Measurements from ENCODE around the gene NGEF.

Gene NGEF

GRCh38 chr2:232963913-232964312, 49.1 kb downstream of the NGEF start:
- no peak for DNase-seq

DNA sequence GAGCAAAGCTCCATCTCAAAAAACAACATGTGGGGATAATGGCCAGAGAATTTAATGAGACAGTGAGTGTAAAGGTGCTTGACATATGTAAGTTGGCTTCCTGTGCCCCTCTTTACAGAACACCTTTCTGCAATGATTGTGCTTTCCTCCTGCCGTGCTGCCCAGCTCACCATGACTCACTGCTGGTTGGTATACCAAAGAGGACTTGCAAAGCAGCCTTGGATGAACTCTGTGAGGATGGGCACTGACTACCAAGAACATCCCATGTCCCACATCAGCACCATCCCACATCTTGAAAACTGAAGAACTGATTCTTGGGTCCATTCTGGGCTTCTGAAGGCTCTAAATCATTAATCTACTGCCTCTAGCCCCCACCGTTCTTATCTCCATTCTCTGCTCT, 52.2 kb downstream of the NGEF start:
- DNase-seq, result no peak

DNA sequence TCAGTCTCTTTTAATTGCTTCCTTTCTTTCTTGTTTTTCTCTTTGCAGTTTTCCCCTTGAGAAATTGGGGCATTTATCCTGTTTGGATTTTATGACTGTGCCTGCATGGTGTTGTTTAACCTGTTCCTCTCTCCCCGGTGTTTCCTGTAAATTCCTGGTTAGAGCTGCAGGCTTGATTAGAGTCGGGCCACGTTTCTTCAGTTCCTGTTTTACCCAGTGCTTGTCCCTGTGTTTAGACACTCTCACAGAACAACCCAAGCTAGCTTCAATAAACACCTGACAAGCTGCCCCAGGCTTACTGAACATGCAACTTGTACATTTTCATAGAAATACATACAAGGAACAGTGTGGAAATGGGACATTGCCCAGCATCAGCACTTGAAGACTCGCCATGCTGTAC, 53.9 kb downstream of the NGEF start:
- no peak for DNase-seq

- DNase-seq, result no peak
Measured at GRCh38 chr2:232957657-232958090, 55.4 kb downstream of the NGEF start.

GRCh38 chr2:232955856-232956255, 57.2 kb downstream of the NGEF start:
- DNase-seq, result no peak

DNA sequence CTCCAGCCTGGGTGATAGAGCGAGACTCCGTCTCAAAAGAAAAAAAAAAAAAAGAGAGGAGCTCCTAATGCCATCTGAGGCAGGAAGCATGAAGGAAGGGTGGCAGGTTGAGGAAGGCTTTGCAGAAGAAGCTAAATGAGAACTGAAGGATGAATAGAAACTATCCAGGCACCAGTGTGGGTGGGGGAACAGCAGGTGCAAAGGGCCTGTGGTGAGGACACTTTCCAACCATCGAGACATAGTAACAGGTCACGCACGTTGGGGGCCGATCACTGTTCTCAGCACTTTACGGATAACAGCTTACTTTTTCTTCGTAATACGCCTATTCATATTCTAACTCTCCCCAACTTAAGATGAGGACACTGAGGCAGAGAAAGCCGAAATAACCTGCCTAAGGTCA, 58.4 kb downstream of the NGEF start:
- no peak for DNase-seq

- no peak for DNase-seq
Measured at GRCh38 chr2:232951891-232952290, 61.2 kb downstream of the NGEF start.

DNA sequence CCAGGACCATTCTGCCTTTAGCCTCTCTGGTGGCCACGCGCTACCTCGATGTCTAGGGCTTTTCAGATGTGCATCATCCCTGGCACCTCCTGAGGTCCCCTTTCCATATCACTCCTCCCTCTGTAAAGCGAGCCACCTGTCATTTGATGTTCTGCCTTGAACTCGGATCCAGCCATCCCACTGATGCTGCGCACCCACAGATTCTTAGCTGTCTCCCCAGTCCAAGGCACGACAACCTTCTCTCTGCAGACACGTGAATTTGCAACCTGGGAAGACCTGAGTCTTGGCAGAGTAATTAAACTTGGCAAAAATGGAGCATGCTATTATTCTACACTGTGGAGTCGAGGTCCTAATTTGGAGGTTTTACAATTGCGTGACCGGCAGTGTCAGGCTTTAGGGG, 61.9 kb downstream of the NGEF start:
- no peak for DNase-seq

DNA sequence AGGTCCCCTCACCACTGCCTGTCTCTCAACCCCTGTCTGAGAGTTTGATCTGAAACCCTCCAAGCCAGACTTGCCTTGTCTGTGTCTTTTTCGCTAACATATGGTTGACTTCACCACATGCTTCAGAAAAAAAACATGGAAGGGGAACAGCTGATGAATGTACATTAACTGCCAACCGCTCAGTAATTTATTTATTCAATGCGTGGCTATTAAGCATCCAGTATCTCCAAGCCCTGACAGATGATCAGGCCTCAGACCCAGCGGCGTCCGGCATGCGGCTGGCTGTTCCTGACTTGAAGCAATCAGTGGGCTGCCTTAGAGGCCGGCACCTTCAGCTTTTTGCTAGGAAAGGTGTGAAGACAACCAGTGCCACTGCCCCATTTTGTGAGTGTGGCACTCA, 62.3 kb downstream of the NGEF start:
- no peak for DNase-seq

DNA sequence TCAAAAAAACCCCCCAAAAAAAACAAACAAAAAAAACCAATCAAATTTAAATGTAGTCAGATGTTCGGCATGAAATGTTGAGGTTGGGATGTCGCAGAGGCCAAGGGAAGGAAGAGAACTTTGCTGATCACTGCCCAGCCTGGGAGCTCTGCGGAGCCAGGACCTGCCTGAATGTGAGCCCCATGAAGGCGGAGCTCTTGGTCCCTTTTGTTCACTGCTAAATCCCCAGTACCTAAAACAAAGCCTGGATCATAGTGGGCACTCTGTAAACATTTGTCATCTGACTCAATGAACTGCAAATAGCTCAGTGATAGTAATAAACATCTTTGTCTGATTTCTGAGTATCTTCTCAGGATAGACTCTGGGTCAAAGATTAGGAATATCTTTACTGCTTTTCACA, 64.0 kb downstream of the NGEF start:
- no peak for DNase-seq

DNA sequence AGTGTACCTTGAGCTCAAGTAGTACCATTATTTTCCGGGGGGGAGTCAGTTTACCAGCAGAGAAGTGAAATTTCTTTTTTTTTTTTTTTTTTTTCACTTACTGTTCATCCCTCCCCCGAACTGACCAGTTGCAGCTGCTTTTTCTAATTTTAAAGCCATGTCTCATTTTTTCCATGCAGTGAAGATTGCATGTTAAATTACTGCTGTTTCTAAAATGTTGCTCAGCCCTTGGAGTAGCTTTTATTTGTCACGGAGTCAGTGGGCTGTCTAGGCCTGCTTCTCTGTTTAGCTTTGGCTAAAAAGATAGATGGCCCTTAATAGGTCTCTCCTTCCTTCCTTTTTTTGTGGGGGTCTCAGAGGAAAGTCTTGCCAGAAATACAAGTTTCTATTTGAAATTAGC, 70.2 kb downstream of the NGEF start:
- DNase-seq, result no peak

- no peak for DNase-seq
Measured at GRCh38 chr2:232941912-232942594, 71.0 kb downstream of the NGEF start.

GRCh38 chr2:232941400-232941799, 71.7 kb downstream of the NGEF start:
- DNase-seq, result peak; percentile 53

DNA sequence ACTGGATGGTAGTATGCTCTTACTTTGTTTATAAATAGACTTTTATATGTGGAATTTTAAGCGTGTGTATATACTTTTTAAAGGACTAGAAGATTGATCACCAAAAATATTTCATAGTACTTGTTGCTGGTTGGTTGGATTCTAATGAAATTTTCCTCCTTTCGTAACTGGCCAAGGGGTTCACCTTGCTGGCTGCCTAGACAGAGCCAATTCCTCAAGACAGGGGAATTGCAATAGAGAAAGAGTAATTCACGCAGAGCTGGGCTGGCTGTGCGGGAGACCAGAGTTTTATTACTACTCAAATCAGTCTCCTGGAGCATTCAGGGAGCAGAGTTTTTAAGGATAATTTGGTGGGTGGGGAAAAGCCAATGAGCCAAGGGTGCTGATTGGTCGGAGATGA, 72.3 kb downstream of the NGEF start:
- DNase-seq, result no peak

- no peak for DNase-seq
Measured at GRCh38 chr2:232937278-232937906, 75.7 kb downstream of the NGEF start.

DNA sequence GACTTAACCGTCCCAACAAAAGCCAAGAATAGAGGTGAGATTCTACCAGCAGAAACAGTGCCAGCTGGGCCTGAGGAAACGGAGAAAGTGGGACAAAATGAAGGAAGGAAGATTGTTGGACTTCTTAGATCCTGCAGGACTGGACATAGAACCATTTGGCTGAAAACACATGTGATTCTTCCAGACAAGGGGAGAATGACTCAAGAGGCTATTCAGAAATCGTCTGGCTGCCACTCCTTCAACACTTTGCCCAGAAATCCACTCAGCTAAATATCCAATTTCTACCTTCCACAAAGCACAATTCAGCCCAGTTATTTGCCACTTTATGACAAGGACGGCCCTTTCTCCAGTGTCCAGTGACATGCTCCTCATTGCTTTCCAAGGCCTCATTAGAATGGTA, 81.4 kb downstream of the NGEF start:
- no peak for DNase-seq

GRCh38 chr2:232930059-232930400, 83.0 kb downstream of the NGEF start:
- no peak for DNase-seq

GRCh38 chr2:232929303-232930058, 83.6 kb downstream of the NGEF start:
- no peak for DNase-seq

DNA sequence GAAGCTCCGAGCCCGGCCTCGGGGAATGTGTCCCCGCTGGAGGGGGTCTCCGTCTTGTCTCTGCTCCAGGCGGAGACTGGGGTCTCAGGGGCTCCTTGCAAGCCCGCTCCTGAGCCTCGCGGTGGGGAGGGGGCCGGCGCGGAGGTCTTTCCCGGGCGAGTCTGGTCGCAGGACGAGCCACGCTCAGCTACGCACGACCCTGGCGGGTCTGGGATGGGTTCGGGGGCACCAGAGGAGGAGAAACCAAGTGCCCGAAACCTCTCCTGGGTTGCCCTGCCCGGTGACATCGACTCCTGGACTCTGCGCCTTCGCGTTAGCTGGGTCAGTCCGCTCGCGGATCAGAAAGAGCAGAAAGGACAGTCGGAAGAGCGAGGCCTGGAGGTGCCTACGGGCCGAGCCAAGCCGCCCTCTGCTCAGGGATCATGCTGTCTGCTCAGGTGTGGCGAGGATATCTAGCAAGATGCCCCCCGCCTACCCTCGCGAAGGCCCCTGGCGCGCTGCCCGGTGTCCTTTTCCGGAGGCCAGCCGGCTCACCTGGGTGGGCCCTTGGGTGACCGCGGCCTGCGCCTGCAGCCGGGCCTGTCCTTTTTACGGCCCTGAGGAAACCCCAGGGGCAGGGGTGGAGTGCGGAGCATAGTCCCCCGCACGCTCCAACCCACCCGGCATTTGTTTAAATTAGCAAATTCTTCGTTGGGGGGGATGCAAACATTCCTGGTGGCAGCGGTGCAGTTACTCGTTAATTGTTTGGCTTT, 84.3 kb downstream of the NGEF start:
- DNase-seq, result no peak

DNA sequence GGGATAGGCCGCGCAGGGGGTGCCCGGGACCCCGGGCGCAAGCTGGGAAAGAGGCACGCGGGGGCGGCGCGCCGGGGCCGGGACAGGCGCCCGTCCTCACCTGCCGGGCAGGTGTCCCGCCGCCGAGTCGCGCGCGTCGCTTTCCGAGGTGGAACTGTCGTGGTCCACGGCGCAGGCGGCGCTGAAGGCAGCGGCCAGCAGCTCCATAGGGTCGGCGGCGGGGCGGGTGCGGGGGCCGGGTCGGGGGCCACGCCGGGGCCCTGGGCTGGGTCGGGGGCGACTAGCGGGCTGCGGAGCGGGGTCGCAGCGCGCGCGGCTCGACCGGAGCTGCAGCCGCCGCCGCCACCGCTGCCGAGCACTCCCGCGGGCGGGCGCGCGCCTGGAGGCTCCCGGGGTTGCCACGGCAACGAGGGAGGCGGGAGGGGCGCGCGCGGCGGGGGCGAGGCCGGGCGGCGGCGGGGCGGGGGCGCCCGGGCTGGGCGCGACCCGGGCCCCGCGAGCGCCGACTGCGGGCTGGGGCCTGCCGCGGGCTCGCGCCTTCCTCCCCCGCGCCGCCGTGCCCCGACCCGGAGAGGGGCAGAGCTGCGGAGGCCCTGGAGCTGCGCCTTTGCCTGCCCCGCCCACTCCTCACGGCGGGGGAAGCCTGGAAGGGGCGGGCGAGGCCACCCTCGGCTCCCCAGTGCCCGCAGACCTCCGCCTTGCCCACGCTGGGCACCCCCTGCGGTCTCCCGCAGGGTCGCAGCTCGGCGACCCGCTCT, 85.1 kb downstream of the NGEF start:
- DNase-seq, result no peak

DNA sequence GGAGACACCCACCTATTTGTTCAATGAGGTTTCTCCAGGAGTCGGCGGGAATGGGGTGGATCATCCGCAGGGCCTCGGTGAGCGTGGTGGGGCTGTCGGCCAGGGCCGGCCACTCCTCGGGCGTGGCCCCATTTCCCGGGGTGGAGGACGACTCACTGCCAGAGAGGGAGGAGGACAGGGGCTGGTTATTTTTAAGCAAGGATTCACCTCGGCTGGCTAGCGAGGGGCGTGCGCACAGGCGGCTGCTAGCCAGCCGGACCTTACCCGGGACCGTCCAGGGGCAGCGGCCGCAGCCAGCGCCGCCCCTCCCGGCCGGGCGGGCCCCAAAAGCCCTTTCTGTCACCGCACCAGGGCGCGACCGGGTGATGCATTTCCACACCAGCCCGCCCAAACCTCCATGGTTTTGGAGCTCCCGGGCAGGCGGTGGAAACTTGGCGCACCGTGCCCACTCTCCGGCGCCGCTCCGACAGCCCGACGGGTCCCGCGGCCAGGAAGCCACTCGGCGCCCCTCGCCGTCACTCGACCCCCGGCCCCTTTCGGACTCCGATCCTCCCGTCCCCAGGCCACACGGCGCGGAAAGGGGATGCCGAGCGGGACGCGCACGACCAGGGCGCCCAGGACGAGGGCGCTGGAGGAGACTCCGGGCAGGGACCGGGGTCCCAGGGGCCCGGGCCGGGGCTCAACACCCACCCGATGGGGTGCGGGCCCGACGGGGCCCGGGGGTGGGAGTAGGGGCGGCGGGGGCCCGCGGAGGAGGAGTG, 85.8 kb downstream of the NGEF start:
- no peak for DNase-seq

- no peak for DNase-seq
Measured at GRCh38 chr2:232926431-232926939, 86.6 kb downstream of the NGEF start.
